ENCODE measurements around the gene SORCS2. TPM values are rescaled to one million over a fixed set of nuclear protein-coding genes. Genes with fewer than 3 reads are reported as not detected.

SORCS2 gene
- total and polyA plus RNA-seq, 4 donors = 2.2 to 7.7 (median 2.5) TPM

- ATAC-seq (ENCODE audit: insufficient read depth, low FRiP score) (no peak), DNase-seq (no peak)
- H3K36me3 ChIP-seq (ENCODE audit: control insufficient read depth in 4 of 4, insufficient read depth in 4 of 4, low read length in 4 of 4) = no peaks in the 10 kb centered on the region
- H3K27ac ChIP-seq (ENCODE audit: low read depth in 1 of 2, low read length in 1 of 2) = no peak overlapping the region
- H3K9me3 ChIP-seq (ENCODE audit: control insufficient read depth in 4 of 4, insufficient read depth in 3 of 4, low read length in 3 of 4) = no peaks in the 10 kb centered on the region
- no peaks in the 10 kb centered on the region for H3K27me3 ChIP-seq (ENCODE audit: control insufficient read depth in 3 of 3, insufficient read depth in 3 of 3, low read length in 2 of 3)
- peaks cover 0 to 62% (median 9%) of the 10 kb centered on the region in 5 donors for H3K4me1 ChIP-seq (ENCODE audit: control insufficient read depth in 5 of 5, insufficient read depth in 5 of 5, low read length in 5 of 5)
- WGBS, 2 donors = 64 to 78% methylated on average over 3 of the region's 3 CpGs
- no peak for TF ChIP-seq CTCF (IDR thresholded peaks at IDR 0.05; ENCODE audit: control extremely low read depth, extremely low read depth)
- no peak overlapping the region for H3K4me3 ChIP-seq
- no peak overlapping the region for H3K9ac ChIP-seq (ENCODE audit: insufficient read depth in 1 of 2, low read length in 2 of 2)
Observed at GRCh38 chr4:7355795-7356194, 163.5 kb downstream of the SORCS2 start.

- H3K9me3 ChIP-seq (ENCODE audit: control insufficient read depth in 4 of 4, insufficient read depth in 3 of 4, low read length in 3 of 4) = no peaks in the 10 kb centered on the region
- no peak overlapping the region for H3K4me3 ChIP-seq
- WGBS, 2 donors = 78% methylated on average over 12 of the region's 12 CpGs
- no peak for DNase-seq
- H3K27ac ChIP-seq (ENCODE audit: low read depth in 1 of 2, low read length in 1 of 2) = no peak overlapping the region
- H3K4me1 ChIP-seq (ENCODE audit: control insufficient read depth in 5 of 5, insufficient read depth in 5 of 5, low read length in 5 of 5) = peaks cover 0 to 70% (median 14%) of the 10 kb centered on the region in 5 donors
- H3K27me3 ChIP-seq (ENCODE audit: control insufficient read depth in 3 of 3, insufficient read depth in 3 of 3, low read length in 2 of 3) = no peaks in the 10 kb centered on the region
- no peaks in the 10 kb centered on the region for H3K36me3 ChIP-seq (ENCODE audit: control insufficient read depth in 4 of 4, insufficient read depth in 4 of 4, low read length in 4 of 4)
- no peak for ATAC-seq (ENCODE audit: insufficient read depth, low FRiP score)
- no peak for TF ChIP-seq CTCF (IDR thresholded peaks at IDR 0.05; ENCODE audit: control extremely low read depth, extremely low read depth)
- H3K9ac ChIP-seq (ENCODE audit: insufficient read depth in 1 of 2, low read length in 2 of 2) = no peak overlapping the region
Observed at GRCh38 chr4:7356667-7357310, 164.5 kb downstream of the SORCS2 start.

GRCh38 chr4:7357323-7357722, 165.0 kb downstream of the SORCS2 start:
- 86 to 87% methylated on average over 9 of the region's 9 CpGs for WGBS, 2 donors

More at GRCh38 chr4:7357323-7357722, 165.0 kb downstream of the SORCS2 start:
- Histone ChIP-seq H3K36me3 (ENCODE audit: control insufficient read depth in 4 of 4, insufficient read depth in 4 of 4, low read length in 4 of 4) (no peaks in the 10 kb centered on the region), H3K27ac (ENCODE audit: low read depth in 1 of 2, low read length in 1 of 2) (no peak overlapping the region), H3K9ac (ENCODE audit: insufficient read depth in 1 of 2, low read length in 2 of 2) (no peak overlapping the region), H3K9me3 (ENCODE audit: control insufficient read depth in 4 of 4, insufficient read depth in 3 of 4, low read length in 3 of 4) (no peaks in the 10 kb centered on the region), H3K27me3 (ENCODE audit: control insufficient read depth in 3 of 3, insufficient read depth in 3 of 3, low read length in 2 of 3) (no peaks in the 10 kb centered on the region), H3K4me3 (no peak overlapping the region), H3K4me1 (ENCODE audit: control insufficient read depth in 5 of 5, insufficient read depth in 5 of 5, low read length in 5 of 5) (peaks cover 0 to 76% (median 16%) of the 10 kb centered on the region in 5 donors)
- ATAC-seq (ENCODE audit: insufficient read depth, low FRiP score) (no peak), DNase-seq (no peak)
- no peak for TF ChIP-seq CTCF (IDR thresholded peaks at IDR 0.05; ENCODE audit: control extremely low read depth, extremely low read depth)
